ENCODE data around the gene LRRC25.

LRRC25 gene

DNA sequence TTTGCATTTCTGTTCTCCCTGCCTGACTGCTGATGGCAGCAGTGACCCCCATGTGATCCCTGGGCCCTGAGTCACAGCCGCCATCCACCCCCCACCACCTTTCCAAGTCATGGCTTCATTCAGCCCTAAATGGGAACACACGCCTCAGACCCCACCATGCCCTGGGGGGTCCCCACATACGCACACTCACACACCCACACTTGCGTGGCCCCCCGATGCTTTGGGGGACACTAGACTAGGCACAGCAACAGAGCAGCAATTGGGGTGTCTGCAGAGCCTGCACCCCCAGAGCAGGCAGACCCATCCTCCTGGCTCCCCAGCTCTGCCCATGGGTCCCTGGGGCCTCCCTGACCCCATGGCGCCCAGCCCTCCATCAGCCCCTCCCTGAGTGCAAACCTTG, 46.0 kb upstream of the LRRC25 start:
- DNase-seq (ENCODE audit: low read depth), result no peak
- H3K4me3 ChIP-seq (ENCODE audit: low read depth, low read length), result no peak overlapping the region
- TF ChIP-seq, protein P1, sequence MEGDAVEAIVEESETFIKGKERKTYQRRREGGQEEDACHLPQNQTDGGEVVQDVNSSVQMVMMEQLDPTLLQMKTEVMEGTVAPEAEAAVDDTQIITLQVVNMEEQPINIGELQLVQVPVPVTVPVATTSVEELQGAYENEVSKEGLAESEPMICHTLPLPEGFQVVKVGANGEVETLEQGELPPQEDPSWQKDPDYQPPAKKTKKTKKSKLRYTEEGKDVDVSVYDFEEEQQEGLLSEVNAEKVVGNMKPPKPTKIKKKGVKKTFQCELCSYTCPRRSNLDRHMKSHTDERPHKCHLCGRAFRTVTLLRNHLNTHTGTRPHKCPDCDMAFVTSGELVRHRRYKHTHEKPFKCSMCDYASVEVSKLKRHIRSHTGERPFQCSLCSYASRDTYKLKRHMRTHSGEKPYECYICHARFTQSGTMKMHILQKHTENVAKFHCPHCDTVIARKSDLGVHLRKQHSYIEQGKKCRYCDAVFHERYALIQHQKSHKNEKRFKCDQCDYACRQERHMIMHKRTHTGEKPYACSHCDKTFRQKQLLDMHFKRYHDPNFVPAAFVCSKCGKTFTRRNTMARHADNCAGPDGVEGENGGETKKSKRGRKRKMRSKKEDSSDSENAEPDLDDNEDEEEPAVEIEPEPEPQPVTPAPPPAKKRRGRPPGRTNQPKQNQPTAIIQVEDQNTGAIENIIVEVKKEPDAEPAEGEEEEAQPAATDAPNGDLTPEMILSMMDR (IDR thresholded peaks at IDR 0.05; ENCODE audit: low read depth, low read length, missing control alignments), result no peak

DNA sequence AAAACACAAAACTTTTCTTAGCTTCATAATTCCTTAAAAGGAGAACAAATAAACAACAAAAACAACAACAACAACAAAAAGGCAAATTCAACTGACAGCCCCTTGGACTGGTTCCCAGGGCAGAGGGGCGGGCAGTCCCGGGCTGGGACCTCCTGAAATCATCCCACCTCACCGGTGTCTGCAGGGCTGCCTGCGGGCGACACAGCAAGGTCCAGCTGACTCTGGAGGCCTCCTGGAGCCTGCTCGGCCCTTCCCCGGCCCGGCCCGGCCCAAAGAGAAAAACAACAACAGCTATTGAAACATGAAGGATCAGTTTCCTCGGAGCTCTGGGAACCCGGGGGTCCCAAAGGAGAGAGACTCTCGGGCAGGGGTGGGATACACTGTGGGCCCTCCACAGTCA, 45.5 kb upstream of the LRRC25 start:
- H3K4me3 ChIP-seq (ENCODE audit: low read depth, low read length), result no peak overlapping the region
- DNase-seq (ENCODE audit: low read depth), result no peak
- TF ChIP-seq, protein P1 (IDR thresholded peaks at IDR 0.05; ENCODE audit: low read depth, low read length, missing control alignments), result no peak

DNA sequence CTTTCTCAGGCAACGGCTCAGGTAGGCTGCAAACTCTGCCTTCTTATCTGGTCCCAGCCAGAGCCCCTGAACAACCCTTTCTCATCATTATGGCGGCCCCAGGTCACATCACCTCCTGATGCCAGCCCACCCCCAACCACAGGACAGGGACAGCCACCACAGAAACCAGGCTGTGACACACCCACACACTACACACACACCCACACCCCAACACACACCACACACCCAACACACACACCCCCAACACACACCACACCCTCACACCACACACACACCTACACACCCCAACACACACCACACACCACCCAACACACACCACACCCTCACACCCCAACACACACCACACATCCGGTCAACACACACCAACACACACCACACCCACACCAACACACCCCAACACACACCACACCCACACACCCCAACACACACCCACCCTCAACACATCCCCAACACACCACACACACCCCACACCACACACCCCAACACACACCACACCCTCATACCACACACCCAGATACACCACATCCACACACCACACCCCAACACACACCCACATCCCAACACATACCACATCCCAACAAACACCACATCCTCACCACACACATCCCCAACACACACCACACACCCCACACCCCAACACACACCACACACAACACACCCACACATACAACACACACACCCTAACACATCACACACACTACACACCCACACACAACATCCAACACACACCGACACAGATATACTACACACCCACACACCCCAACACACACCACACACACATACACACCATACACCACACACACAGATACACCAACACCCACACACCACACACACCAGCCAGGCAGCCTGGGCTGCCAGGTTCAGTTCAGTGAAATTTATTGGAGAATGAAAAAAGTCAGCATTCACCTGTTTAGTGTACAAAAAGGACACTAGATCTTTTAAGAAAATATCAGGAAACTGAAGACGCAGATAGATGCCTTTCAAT, 44.7 kb upstream of the LRRC25 start:
- H3K4me3 ChIP-seq (ENCODE audit: low read depth, low read length), result no peak overlapping the region
- TF ChIP-seq, protein P1 (IDR thresholded peaks at IDR 0.05; ENCODE audit: low read depth, low read length, missing control alignments), result no peak
- DNase-seq (ENCODE audit: low read depth), result no peak

DNA sequence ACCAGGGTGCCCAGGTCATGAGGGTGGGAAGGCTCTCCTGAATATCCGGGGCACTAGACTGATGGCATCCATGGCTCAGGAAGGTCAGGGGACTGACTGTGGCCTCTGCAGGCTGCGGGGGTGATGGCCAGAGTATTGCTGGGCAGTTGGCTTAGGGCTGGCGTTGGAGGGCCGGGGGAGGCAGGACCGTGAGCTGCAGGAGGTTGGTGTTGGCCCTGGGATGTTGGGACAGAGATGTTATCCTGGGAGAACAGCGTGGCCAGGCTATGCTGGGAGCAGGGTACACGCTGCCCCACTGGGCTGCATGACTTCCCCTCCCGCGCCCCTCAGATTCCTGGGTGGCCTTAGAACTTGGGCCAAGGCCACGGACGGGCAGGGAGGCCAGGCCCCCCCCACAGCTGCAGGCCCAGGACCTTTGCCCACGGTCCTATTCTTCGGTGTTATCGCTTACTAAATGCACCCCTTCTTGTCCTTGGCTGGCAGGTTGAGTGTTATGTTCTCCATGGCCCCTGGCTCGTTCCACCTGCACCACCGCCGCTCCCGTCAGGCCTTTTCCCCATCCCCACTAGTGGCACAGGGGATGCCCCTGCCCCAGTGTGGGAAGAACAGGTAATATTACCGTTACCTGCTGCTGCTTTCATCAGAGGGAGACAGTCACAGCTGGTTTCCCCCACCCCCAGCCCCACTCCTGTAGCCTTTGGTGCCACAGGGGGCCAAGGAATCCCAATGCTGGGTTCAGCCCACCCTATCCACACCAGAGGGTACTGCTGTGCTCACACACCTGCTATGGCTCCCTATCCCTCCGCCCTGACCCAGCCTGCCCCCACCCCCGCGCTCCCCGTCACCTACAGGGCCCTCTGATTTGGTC, 43.7 kb upstream of the LRRC25 start:
- H3K4me3 ChIP-seq (ENCODE audit: low read depth, low read length), result no peak overlapping the region
- TF ChIP-seq, protein P1 (IDR thresholded peaks at IDR 0.05; ENCODE audit: low read depth, low read length, missing control alignments), result no peak
- no peak for DNase-seq (ENCODE audit: low read depth)

DNA sequence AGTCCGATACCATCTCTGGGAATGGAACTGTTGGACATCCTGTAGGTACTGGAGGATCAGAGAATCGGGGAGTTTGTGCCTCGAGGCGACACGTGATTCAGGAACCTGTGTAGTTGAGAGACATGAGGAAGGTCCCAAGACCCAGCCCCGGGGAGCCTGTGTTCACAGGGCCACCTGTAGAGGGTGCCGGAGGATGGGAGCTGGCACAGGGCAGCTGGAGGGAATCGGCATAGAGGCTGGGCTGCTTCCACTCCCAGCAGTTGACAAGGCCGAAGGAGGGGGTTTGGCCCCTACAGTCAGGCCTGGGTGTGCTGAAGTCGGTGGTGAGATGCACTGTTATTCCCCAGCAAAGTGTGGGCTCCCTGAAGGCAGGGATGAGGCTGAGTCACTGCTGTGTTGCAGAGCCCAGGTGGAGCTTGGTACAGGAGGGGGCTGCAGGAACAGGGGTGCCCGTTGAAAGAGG, 43.0 kb upstream of the LRRC25 start:
- no peak for DNase-seq (ENCODE audit: low read depth)
- H3K4me3 ChIP-seq (ENCODE audit: low read depth, low read length), result no peak overlapping the region
- TF ChIP-seq, protein P1 (IDR thresholded peaks at IDR 0.05; ENCODE audit: low read depth, low read length, missing control alignments), result peak; percentile 49

DNA sequence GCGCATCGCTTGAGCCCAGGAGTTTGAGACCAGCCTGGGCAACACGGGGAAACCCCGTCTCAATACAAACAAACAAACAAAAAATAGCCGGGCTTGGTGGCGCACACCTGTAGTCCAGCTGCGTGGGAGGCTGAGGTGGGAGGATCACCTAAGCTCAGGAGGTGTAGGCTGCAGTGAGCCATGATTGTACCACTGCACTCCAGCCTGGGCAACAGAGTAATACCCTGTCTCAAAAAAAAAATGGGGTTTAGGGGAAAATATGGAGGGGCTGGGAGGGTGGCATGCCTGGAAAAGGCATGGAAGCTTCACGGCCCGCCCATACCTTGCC, 42.5 kb upstream of the LRRC25 start:
- DNase-seq (ENCODE audit: low read depth), result no peak
- TF ChIP-seq, protein P1 (IDR thresholded peaks at IDR 0.05; ENCODE audit: low read depth, low read length, missing control alignments), result no peak
- H3K4me3 ChIP-seq (ENCODE audit: low read depth, low read length), result no peak overlapping the region
